Measurements from ENCODE around the gene RPS6KA2.

- TF ChIP-seq CTCF (IDR thresholded peaks at IDR 0.05) (no peak), POLR2AphosphoS5 (IDR thresholded peaks at IDR 0.05) (no peak)
Measured at GRCh38 chr6:166614171-166614583, 12.9 kb downstream of the RPS6KA2 start.

Data from breast epithelium (tissue), 3 donors.